HG03097 (cell line): ENCODE measurements around the gene LIPJ.
A peak's percentile ranks its signal among the peaks of the same experiment; 100 is the strongest.

ENCODE experiments used
- ATAC-seq: cut with Tn5 transposase; IDR thresholded peaks from one replicate; pipeline ENCODE4 v1.9.1; 2021; ENCODE audit not compliant: unreplicated experiment, low FRiP score

Gene LIPJ, protein sequence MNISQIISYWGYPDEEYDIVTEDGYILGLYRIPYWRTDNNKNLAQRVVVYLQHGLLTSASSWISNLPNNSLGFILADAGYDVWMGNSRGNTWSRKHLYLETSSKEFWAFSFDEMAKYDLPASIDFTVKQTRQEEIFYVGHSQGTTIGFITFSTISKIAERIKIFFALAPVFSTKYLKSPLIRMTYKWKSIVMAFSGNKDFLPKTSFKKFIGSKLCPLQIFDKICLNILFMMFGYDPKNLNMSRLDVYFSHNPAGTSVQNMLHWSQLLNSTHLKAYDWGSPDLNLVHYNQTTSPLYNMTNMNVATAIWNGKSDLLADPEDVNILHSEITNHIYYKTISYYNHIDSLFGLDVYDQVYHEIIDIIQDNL

DNA sequence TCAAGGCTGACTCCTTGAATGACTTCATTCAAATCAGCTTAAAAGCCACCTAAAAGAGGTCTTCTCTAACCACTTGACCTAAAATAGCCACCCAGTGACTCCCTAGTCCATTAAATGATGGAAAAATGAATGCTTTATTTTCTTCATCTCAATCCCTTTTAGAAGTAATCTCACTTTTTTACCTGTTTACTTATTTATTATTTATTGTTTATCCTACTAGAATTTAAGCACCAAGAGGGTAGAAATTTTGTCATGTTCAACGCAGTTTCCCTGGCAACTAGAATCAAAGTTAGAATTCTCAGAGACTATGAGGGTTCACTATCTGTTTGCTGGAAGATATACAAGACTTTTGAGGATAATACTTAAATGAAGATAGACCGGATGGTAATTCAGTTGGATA lies at the start of gene LIPJ:
LIPJ (plus strand) TSS at position 301 of the 400 bp plus-strand sequence. CDS start 3,926 bp downstream, outside the sequence.
- no peak for ATAC-seq

DNA sequence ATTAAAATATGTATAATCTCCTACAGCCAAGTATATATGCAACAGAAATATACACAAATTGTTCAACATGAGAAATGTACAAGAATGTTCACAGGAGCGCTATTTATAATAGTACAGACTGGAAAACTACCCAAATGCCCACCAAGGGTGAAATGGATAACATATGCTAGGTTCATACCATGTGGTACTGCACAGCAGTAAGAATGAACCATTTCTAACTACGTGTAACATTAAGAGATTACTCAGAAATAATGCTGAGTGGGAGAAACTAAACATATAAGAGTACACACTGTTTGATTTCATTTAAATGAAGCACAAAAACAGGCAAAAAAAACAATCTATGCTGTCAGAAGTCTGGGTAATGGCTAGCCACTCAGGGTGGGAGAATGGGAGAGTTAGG lies 49.2 kb upstream of the LIPJ start:
- ATAC-seq = no peak

DNA sequence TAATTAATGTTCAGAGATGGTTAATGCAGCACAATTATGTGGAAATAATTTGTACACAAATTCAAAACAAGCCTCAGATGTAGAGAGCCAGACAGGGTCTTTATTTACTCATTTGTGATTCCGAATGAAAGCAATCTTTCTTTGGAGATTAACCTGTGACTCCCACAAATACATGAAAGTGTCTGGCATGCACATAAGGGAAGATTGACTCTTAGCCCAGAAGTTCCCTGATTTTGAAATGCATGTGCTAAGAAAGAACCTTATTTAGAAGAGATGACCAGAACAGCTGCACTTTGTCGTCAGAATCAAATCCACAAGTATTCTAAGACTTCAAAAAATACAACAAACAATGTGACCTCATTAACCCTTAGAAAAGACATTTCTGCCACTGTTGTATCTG lies 48.5 kb upstream of the LIPJ start:
- ATAC-seq = no peak

DNA sequence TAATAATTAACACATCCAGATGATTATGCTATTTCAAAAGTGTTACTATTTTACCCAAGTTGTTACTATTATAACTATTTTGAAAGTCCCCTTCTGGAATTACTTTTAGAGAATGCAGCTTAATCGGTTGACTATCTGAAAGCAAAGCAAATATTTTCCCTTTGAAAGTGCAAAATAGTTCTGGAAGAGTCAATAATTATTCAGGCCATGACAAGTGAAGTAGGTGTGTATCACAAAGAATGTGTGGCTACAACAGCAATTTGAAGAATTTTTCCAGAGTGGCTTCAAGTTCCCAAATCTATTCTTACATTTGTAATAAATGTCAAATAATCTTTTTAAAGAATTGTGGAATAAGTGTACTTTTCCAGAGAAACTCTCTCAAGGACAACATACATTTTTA lies 46.2 kb upstream of the LIPJ start:
- ATAC-seq = no peak

DNA sequence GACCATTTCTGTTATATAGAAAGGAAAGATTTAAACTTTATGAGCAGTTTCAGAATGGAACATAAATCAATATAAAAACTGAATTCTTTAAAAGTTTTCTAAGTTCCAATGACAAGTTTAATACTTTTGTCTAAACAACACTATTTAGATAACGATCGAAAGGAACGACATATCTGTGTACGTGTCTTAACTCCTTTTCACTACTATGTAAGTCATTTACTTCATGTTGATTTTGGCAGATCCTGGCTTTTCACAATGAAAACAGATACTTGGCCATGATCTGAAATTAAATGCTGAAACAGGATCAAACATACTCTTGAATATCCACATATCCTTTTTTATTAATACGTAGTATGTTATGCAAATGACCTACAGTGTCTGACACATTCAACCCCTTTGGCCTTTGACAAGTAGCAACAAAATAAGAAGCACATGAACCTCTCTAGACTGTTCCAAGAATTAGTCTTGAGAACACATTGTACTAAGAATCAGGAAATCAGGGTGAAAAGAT lies 45.4 kb upstream of the LIPJ start:
- no peak for ATAC-seq

DNA sequence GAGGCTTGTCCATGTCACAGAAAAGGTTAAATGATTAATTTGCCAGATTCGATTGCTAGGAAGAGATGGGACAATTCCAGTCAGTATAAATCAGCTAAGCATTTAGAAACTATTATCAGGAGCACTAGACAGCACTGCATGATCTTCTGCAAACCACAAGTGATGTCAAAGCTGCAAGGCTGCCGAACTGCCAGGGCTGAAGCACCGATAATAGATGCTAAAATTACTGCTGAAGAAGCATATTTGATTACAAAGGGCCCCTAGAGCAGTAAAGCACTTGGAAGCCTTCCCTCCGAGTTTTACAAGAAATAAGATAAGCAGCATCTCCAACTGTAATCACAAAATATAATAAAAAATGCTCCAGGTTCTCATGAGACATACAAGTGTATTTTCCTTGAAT lies 44.0 kb upstream of the LIPJ start:
- no peak for ATAC-seq

DNA sequence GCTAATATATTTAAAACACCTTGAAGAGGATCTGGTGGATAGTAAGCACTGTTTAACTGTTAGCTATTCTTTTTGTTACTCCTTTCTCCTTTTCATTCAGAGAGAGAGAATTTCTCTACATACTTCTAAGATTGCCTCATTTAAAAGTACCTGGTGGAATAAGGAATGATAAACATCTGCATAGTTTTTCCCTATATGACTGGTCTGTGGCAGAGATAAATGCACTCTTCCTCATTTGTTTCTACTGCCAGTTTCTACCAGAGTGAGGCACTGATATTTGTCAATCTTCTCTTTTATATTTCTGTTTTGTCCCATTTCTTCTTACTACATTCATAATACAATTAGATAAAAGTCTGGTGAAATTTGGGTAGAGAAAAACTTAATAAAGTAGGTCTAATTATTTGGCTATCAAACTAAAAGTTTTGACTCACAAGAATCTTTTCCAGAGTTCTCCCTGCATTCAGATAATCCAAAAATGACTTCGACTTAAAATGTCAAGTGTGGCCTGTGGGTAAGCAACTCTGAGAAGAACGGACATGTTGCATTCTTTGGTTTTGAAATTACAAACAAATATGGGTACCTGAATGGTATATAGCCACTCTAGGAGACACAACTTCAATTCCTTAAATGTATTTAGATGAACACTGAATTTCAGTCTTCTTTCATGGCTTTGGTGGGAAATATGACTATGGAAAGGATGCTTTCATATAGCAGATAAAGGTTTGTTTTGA lies 42.3 kb upstream of the LIPJ start:
- no peak for ATAC-seq

DNA sequence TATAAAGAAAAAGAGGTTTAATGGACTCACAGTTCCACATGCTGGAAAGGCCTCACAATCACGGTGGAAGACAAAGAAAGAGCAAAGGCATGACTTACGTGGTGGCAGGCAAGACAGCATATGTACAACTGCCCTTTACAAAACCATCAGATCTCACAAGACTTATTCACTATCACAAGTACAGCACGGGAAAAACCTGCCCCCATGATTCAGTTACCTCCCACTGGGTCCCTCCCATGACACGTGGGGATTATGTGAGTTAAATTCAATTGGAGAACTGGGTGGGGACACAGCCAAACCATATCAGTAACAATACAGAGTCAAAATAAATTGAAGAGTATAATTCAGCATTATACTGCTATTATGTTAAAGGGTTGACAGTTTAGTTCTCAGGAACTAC lies 41.2 kb upstream of the LIPJ start:
- ATAC-seq = no peak

DNA sequence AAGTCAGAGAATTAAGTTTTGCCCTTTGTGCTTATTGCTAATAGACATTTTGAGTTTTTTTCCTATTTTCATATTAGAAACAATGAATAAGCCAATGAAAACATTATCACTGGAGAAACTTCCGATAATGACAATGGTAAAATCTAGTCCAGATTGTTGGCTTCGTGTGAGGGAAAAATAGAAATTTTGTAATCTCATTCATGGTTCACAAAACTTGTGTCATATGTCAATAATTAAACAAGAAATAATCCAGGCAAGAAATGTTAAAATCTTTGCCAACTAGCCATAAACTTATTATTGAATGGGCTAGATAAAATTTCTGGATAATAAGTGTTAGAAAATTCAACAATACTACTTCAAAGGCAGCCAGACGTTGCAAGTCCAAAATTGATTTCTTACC lies 40.1 kb upstream of the LIPJ start:
- ATAC-seq = no peak

DNA sequence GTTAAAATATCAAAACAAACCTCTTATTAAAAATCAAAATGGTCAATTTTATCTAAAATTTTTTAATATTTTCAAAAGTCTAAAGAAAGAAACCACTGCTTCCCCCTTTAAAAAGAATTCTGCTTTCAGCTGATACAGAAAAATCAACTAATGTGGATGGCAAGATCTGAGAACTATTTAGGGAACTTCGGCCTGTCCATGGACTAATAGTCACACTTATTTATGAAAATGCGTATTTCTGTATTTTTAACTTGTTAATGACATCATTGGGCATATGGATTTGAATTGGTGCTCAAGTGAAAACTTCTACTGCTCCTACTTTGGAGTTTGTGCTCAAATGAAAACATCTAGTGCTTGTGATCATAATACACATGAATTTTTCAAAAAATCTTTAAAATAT lies 35.3 kb upstream of the LIPJ start:
- ATAC-seq = no peak

DNA sequence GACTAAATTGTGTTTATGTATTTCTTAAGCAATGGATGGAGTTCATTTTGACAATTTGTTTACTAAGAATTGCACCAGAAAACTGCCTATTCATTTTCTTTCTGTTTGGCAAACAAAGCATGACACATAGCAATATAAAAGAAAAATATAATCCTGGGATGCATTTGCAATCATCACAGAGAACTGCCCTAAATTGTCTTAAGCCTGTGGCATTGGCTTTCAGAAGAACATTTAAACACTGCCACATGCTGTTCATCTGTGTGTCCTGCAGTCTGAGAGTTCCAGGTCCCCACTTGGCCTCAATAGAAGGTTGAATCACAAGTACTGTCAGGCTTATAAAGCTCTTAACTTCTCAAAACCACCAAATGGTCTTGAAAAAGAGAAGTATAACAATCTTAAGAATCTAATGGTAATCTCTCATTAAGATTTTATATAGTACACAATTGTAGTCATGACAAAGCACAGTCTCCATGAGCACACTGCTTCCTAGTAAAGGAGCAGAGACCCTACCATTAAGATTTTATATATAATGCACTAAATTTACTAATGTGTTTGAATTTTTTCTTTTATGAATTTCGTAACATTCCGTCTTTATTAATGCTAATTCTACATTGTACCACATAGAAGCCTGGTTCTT lies 33.3 kb upstream of the LIPJ start:
- ATAC-seq = no peak

DNA sequence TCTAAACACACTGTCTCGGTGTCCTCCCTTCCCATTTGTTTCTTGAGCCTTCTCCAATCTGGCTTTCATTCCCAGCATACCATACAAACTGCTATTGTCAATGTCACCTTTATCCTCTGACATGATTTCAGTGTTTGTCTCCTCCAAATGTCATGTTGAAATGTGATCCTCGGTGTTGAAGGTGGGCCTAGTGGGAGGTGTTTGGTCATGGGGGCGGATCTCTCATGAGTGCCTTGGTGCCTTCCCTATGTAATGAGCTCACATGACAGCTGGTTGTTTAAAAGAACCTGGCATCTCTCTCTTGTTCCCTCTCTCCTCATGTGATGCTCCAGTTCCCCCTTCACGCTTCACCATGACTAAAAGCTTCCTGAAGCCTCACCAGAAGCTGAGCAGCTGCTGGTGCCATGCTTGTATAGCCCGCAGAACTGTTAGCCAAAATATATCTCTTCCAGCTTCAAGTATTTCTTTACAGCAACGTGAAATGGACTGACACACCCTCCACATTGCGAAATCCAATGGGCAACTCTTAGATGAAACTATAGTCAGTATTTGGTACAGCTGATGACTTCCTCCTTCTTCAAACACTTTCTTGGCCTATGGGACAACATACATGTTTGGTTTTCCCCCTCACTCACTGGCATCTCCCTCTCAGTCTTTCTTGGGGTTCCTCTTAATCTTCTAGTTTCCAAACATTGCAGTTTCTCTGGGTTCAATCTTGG lies 31.2 kb upstream of the LIPJ start:
- ATAC-seq = no peak

DNA sequence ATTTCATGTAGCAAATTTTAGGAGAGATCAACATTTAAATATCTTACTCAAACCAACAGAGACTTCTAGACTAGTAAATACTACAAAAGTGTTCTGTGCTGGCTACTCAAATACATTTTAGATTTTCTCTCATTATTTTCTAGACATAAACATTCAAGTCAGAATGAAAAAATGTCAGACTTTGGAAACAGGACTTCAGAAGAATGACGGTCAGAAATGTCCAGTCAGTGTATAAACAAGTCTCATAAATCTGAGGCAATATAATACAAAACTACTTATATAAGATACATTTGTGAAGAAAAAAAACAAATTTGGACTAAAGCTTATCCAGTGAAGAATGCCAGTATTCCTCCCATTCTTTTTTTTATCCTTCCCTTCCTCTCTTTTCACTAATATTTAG lies 29.3 kb upstream of the LIPJ start:
- ATAC-seq = no peak

DNA sequence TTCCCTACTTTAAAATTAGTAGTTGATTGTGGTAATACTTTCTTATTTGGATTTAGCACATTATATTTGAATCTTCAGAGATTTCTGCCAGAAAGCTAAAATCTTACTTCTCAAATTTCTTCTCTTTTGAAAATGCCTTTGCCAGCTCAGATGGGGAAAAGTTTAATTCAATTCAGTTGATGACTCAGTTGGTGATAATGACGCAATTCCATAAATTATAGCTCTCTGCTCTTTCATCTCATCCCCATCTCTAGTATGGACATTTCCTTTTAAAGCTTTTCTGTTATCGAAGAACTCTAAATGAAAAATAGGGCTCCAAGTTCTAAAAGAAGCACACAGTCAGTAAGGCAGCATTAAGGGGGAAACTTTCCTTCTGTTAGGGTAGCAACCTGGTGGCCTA lies 28.9 kb upstream of the LIPJ start:
- ATAC-seq = no peak

DNA sequence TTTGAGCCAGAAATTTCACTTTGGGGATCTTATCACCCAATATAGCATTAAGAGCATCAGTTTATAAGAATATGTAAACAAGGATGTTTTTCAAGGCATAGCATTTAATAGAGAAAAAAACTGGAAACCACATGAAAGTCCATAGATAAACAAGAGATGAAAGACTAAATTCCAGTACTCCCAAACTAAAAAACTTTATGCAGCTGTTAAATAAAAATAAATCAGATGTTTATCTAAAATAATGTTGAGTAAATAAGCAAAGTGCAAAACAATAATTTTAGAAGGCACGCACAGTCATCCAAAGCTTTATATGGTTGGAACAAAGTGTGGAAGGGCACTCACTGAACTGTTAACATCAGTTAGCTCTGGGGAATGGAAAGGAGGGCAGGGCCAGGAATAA lies 24.4 kb upstream of the LIPJ start:
- ATAC-seq = no peak

DNA sequence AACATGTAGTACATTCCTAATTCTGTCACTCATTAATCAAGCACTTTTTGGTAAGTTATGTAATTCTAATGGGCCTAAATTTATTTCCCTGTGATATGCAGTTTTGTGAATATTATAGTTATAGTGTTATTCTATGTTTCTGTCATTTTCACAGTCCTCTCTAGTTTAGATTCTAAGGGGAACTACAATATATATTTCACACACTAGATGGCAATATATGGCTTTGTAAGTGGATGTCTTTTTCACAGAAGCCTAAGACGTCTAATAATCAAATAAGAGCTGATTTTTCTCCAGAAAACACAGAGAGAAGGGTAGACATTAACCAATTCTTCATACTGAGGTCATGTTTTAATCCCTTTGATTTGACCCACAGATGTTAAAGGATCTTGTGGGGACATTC lies 21.5 kb upstream of the LIPJ start:
- ATAC-seq = no peak

DNA sequence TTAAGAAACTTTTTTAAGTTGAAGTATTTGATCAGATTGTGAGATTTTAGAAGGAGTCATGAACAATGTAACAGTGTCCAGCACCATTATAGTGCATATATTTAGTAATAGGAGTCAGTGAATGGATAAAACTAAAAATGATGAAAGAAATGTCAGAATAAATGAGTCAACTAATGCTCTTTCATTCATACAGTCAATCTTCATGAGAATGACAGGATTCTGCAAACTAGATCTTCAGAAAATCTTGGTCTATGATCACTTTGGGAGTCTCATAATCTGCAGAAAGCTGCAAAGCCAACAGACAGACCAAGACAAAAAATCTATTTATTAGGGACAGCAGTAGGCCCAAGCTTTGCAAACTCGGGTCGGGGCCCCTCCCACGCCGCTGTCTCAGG lies 4.2 kb upstream of the LIPJ start:
- no peak for ATAC-seq

DNA sequence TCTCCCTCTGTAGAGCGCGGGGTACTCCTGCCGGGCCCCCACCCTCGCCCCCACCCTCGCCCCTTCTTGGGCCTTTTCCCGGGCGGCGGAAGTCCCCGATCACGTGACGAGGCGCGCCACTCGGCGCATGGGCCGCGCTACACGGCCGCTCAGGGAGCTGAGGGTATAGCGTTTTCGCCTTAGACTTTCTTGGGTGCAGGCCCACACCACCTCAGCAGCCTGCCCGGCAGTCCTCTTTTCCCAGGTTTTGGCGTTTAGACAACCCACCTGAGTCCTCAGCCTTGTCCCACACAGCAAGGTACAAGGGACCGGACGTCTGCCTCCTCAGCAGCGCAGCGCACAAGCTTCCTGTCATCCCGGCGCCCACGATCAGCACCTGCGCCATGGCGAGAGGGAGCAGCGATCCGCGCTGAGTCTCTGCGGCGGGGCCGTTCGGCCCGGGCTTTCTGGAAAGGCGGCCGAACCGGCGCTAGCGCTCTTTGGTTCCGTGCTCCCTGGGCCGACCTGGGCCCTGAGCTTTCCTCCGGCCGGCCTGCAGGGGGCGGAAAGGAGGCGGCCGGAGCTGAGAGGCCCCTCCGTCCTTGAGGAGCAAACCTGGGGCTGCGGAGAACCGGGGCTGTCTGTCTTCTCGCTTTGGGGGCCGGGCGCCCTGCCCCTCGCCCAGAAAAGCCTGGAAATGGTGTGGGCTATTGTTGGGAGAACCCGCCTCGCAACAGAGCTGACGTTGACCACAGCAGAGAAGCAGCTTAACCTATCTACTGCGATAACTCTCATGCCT lies 3.6 kb upstream of the LIPJ start, which contains the start of gene RNLS:
RNLS (minus strand) TSS at position 513 of the 778 bp plus-strand sequence.
- ATAC-seq = peak; percentile 62

DNA sequence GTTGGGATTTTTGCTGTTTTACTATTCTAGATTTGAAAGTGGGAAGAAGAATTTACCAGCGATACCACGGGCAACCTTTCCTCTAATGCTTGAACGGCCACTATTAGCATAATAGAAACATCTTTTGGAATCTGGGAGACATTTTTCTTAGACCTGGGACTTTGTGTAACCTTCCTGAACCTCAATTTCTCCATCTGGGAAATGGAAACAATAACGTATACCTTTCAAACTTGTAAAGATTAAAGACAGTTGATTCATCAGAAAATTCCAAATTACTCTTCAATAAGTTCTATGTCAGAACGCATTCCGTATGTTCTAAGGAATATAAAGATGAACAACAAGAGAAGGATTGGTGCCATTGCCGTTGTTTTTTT lies 3.0 kb upstream of the LIPJ start:
- ATAC-seq = no peak

DNA sequence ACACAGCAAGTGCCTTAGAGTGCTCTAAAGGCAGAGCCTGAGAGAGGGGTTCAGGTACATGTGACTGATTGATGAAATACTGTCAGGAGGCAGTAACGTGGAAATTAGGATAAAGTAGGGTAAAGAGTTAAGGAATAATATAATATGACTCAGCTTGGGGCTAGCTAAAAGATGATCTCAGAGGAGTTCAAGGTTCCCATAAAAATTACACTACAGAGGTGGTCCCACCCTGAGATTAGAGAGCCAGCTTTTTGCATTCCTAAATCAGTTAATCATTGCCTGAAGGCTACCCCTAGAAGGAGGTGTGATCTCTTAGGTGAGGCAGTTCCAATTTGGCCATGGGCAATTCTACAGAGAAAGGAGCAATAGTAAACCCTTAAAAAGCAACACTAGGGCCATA lies 5.8 kb downstream of the LIPJ start:
- no peak for ATAC-seq
